Measurements from ENCODE around the gene RBBP8. TPM values are rescaled to one million over a fixed set of nuclear protein-coding genes. Genes with fewer than 3 reads are reported as not detected.

The RBBP8 gene
- total RNA-seq, 1 donor from 2014 or later, result 92.8 TPM

- Mint-ChIP-seq H3K36me3 (ENCODE audit: low read depth) (peaks cover 55% of the 10 kb centered on the region), H3K27ac (no peak overlapping the region), H3K4me3 (ENCODE audit: low read depth) (no peak overlapping the region), H3K4me1 (ENCODE audit: low read depth) (peaks cover 11% of the 10 kb centered on the region), H3K9me3 (no peaks in the 10 kb centered on the region), H3K27me3 (ENCODE audit: low read depth) (no peaks in the 10 kb centered on the region)
- intact Hi-C loops (cut with micrococcal nuclease), result no loop called here
- DNase-seq (ENCODE audit: low spot score), result no peak
These were observed 88.5 kb downstream of the RBBP8 start for GRCh38 chr18:23021623-23022022.

DNA sequence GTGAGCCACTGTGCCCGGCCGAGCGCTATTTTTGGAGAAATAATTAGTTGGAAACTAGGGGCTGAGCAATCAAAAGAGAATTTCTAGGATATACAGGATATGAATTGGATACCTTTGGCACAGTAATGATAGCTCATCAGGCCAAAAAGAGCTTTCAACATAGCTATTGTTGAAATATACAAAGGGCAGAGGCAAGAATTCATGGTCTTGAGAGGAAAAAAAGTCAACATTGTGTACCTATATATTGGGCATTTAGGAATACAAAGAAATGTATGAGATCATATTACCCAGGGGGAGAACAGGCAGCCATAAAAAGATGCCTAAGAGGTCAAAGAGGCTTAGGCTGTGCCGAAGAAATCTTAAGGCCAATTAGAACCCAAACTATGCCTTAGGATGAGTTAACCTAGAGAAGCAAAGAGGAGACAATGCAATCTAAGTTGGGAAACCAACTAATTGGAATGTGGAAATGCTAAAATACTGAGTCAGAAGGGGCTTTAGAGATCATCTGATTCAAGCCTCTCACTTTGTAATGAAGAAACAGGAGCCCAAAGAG lies 99.0 kb downstream of the RBBP8 start:
- Mint-ChIP-seq H3K27me3 (ENCODE audit: low read depth) (no peaks in the 10 kb centered on the region), H3K4me1 (ENCODE audit: low read depth) (peaks cover 23% of the 10 kb centered on the region), H3K36me3 (ENCODE audit: low read depth) (peaks cover 18% of the 10 kb centered on the region), H3K27ac (no peak overlapping the region), H3K9me3 (no peaks in the 10 kb centered on the region), H3K4me3 (ENCODE audit: low read depth) (no peak overlapping the region)
- no peak for DNase-seq (ENCODE audit: low spot score)
- intact Hi-C loops (cut with micrococcal nuclease), result no loop called here

- Mint-ChIP-seq H3K27ac (no peak overlapping the region), H3K9me3 (no peaks in the 10 kb centered on the region), H3K4me3 (ENCODE audit: low read depth) (no peak overlapping the region), H3K36me3 (ENCODE audit: low read depth) (peaks cover 8% of the 10 kb centered on the region), H3K4me1 (ENCODE audit: low read depth) (peaks cover 18% of the 10 kb centered on the region), H3K27me3 (ENCODE audit: low read depth) (no peaks in the 10 kb centered on the region)
- no peak for DNase-seq (ENCODE audit: low spot score)
- intact Hi-C loops (cut with micrococcal nuclease), result no loop called here
These were observed 99.9 kb downstream of the RBBP8 start for GRCh38 chr18:23033056-23033455.

DNA sequence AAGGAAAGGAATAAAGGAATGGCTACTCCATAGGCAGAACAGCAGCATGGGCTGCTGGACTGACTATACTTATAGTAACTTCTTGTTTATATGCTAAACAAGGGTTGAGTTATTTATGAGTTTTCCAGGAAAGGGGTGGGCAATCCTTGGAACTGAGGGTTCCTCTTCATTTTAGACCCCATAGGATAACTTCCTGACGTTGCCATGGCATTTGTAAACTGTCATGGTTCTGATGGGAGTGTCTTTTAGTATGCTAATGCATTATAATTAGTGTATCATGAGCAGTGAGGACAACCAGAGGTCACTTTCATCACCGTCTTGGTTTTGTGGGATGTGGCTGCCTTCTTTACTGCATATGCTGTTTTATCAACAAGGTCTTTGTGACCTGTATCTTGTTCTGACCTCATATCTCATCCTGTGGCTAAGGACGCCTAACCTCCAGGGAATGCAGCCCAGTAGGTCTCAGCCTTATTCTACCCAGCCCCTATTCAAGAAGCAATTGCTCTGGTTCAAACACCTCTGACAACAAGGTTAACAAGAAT lies 103.6 kb downstream of the RBBP8 start:
- H3K4me1 Mint-ChIP-seq (ENCODE audit: low read depth), result peaks cover 19% of the 10 kb centered on the region
- intact Hi-C loops (cut with micrococcal nuclease), result no loop called here
- no peak overlapping the region for H3K27ac Mint-ChIP-seq
- H3K36me3 Mint-ChIP-seq (ENCODE audit: low read depth), result no peaks in the 10 kb centered on the region
- no peak for DNase-seq (ENCODE audit: low spot score)
- H3K4me3 Mint-ChIP-seq (ENCODE audit: low read depth), result no peak overlapping the region
- no peaks in the 10 kb centered on the region for H3K9me3 Mint-ChIP-seq
- peaks cover 3% of the 10 kb centered on the region for H3K27me3 Mint-ChIP-seq (ENCODE audit: low read depth)

DNA sequence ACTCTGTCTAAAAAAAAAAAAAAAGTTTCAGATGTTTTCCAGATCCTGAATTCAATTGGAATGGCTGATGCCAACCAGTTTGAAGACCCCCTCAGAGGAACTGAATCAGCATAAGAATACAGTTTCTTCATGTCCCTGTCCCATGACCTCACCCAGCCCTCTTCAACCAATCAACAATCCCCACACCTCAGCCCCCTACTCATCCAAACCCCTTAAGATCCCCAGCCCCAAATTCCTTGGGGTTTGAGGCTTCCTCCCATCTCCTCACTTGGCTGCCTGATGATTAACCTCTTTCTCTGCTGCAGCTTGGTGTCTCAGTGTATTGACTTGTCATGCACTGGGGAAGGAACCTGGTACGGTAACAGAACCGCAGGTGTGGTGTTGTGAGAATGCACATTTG lies 104.5 kb downstream of the RBBP8 start:
- H3K4me3 Mint-ChIP-seq (ENCODE audit: low read depth), result no peak overlapping the region
- no peak overlapping the region for H3K27ac Mint-ChIP-seq
- DNase-seq (ENCODE audit: low spot score), result no peak
- H3K36me3 Mint-ChIP-seq (ENCODE audit: low read depth), result no peaks in the 10 kb centered on the region
- peaks cover 6% of the 10 kb centered on the region for H3K27me3 Mint-ChIP-seq (ENCODE audit: low read depth)
- intact Hi-C loops (cut with micrococcal nuclease), result no loop called here
- H3K9me3 Mint-ChIP-seq, result no peaks in the 10 kb centered on the region
- H3K4me1 Mint-ChIP-seq (ENCODE audit: low read depth), result peaks cover 13% of the 10 kb centered on the region

- intact Hi-C loops (cut with micrococcal nuclease), result no loop called here
- no peaks in the 10 kb centered on the region for H3K36me3 Mint-ChIP-seq (ENCODE audit: low read depth)
- H3K4me1 Mint-ChIP-seq (ENCODE audit: low read depth), result peaks cover 7% of the 10 kb centered on the region
- no peak for DNase-seq (ENCODE audit: low spot score)
- H3K27ac Mint-ChIP-seq, result no peak overlapping the region
- H3K4me3 Mint-ChIP-seq (ENCODE audit: low read depth), result no peak overlapping the region
- H3K9me3 Mint-ChIP-seq, result no peaks in the 10 kb centered on the region
- H3K27me3 Mint-ChIP-seq (ENCODE audit: low read depth), result peaks cover 11% of the 10 kb centered on the region
These were observed 105.6 kb downstream of the RBBP8 start for GRCh38 chr18:23038712-23039111.

DNA sequence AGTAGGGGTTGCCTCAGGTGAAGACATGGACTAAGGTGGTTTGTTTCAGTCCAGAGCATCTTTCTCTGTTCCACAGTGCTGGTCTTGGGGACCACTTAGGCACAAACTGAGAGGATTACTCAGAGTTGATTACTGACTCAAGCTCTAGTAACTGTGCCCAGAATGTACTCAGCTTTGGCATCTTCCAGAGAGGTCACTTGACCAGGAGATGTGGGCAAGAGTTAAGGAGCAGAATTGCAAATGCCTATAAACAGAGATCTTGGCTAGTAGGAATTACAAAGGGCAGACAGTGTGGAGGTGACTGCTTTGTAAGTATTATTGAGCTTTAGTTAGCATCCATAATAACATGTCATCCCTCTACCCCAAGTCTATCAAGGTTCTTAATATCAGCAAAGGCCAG lies 109.0 kb downstream of the RBBP8 start:
- no peaks in the 10 kb centered on the region for H3K9me3 Mint-ChIP-seq
- H3K36me3 Mint-ChIP-seq (ENCODE audit: low read depth), result no peaks in the 10 kb centered on the region
- DNase-seq (ENCODE audit: low spot score), result no peak
- intact Hi-C loops (cut with micrococcal nuclease), result no loop called here
- H3K27me3 Mint-ChIP-seq (ENCODE audit: low read depth), result peaks cover 16% of the 10 kb centered on the region
- H3K27ac Mint-ChIP-seq, result no peak overlapping the region
- H3K4me3 Mint-ChIP-seq (ENCODE audit: low read depth), result no peak overlapping the region
- peaks cover 6% of the 10 kb centered on the region for H3K4me1 Mint-ChIP-seq (ENCODE audit: low read depth)

DNA sequence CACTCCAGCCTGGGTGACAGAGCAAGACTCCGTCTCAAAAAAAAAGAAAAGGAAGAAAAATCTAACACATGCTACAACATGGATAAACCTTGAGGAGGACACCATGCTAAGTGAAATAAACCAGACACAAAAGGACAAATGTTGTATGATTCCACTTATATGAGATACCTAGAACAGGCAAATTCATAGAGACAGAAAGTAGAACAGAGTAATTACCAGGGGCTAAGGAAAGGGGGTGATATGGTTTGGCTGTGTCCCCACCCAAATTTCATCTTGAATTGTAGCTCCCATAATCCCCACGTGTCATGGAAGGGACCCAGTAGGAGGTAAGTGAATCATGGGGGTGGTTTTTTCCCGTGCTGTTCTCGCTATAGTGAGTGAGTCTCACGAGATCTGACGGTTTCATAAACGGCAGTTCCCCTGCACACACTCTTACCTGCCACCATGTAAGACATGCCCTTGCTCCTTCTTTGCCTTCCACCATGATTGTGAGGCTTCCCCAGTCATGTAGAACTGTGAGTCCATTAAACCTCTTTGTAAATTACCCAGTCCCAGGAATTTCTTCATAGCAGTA lies 110.8 kb downstream of the RBBP8 start:
- no peak for DNase-seq (ENCODE audit: low spot score)
- peaks cover 6% of the 10 kb centered on the region for H3K4me1 Mint-ChIP-seq (ENCODE audit: low read depth)
- no peak overlapping the region for H3K4me3 Mint-ChIP-seq (ENCODE audit: low read depth)
- no peaks in the 10 kb centered on the region for H3K36me3 Mint-ChIP-seq (ENCODE audit: low read depth)
- intact Hi-C loops (cut with micrococcal nuclease), result no loop called here
- peaks cover 16% of the 10 kb centered on the region for H3K27me3 Mint-ChIP-seq (ENCODE audit: low read depth)
- H3K9me3 Mint-ChIP-seq, result no peaks in the 10 kb centered on the region
- no peak overlapping the region for H3K27ac Mint-ChIP-seq

DNA sequence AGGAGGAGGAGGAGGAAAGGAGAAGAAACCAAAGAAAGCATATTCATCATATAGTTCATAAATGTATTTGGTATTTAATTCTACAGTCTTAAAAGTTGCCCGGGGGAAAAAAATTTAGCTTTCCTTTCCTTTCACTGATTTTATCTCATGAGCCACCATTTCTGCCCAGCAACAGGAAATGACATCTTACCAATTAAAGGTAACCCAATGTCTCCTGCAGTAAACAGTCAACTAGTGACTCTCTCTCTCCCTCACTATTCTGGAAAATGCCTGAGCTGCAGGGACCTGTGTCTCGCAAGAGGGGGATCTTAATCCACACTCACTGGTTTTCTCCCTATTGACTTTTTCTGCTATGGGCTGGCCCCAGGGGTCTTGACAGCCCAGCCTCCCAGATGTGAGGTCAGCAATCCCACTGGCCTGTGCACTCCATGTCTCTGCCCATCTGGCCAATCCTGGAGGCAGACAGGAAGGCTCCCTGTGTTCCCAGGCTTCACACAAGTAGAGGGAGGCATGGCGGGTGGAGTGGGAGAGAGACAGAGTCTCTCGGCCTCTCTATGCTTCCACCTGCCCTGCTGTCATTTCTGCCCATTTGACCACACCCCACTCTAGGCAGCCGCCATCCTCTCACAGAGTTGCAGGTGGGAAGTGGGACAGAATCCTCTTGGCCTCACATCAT lies 116.7 kb downstream of the RBBP8 start:
- H3K27me3 Mint-ChIP-seq (ENCODE audit: low read depth), result peaks cover 7% of the 10 kb centered on the region
- no peaks in the 10 kb centered on the region for H3K9me3 Mint-ChIP-seq
- H3K36me3 Mint-ChIP-seq (ENCODE audit: low read depth), result no peaks in the 10 kb centered on the region
- H3K27ac Mint-ChIP-seq, result peak overlapping the region; percentile 14
- H3K4me1 Mint-ChIP-seq (ENCODE audit: low read depth), result peaks cover 19% of the 10 kb centered on the region
- intact Hi-C loops (cut with micrococcal nuclease), result no loop called here
- DNase-seq (ENCODE audit: low spot score), result no peak
- no peak overlapping the region for H3K4me3 Mint-ChIP-seq (ENCODE audit: low read depth)

- H3K4me3 Mint-ChIP-seq (ENCODE audit: low read depth), result no peak overlapping the region
- H3K27me3 Mint-ChIP-seq (ENCODE audit: low read depth), result peaks cover 22% of the 10 kb centered on the region
- no peak overlapping the region for H3K27ac Mint-ChIP-seq
- no peak for DNase-seq (ENCODE audit: low spot score)
- no peaks in the 10 kb centered on the region for H3K9me3 Mint-ChIP-seq
- intact Hi-C loops (cut with micrococcal nuclease), result no loop called here
- peaks cover 16% of the 10 kb centered on the region for H3K4me1 Mint-ChIP-seq (ENCODE audit: low read depth)
- no peaks in the 10 kb centered on the region for H3K36me3 Mint-ChIP-seq (ENCODE audit: low read depth)
These were observed 120.8 kb downstream of the RBBP8 start for GRCh38 chr18:23053776-23054457.

- no peak overlapping the region for H3K27ac Mint-ChIP-seq
- intact Hi-C loops (cut with micrococcal nuclease), result no loop called here
- H3K9me3 Mint-ChIP-seq, result no peaks in the 10 kb centered on the region
These were observed 121.4 kb downstream of the RBBP8 start for GRCh38 chr18:23054553-23054952.

DNA sequence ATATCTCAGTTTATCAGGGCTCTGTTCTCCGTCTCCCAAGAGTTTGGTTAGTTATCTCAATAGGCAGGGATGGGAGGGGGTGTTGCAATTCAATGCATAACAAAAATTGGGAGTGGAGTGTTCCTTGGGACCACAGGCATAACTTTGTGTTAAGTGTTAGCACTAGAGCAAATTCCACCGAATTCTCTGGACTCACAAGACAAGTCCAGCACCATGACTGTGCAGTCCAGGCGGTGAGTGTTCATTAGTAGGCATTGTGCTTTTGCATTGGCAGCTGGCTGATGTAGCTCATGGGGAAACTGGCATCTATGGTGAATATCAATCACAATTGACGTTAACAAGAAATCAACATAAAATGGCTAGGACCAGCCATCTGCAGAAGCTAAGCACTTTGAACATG lies 123.2 kb downstream of the RBBP8 start:
- no peak overlapping the region for H3K27ac Mint-ChIP-seq
- H3K4me1 Mint-ChIP-seq (ENCODE audit: low read depth), result peaks cover 3% of the 10 kb centered on the region
- intact Hi-C loops (cut with micrococcal nuclease), result no loop called here
- H3K9me3 Mint-ChIP-seq, result no peaks in the 10 kb centered on the region
- no peak overlapping the region for H3K4me3 Mint-ChIP-seq (ENCODE audit: low read depth)
- H3K27me3 Mint-ChIP-seq (ENCODE audit: low read depth), result peaks cover 32% of the 10 kb centered on the region
- no peaks in the 10 kb centered on the region for H3K36me3 Mint-ChIP-seq (ENCODE audit: low read depth)
- DNase-seq (ENCODE audit: low spot score), result no peak

More at GRCh38 chr18:23054553-23054952, 121.4 kb downstream of the RBBP8 start:
- Mint-ChIP-seq H3K4me1 (ENCODE audit: low read depth) (peaks cover 12% of the 10 kb centered on the region), H3K27me3 (ENCODE audit: low read depth) (peaks cover 26% of the 10 kb centered on the region), H3K36me3 (ENCODE audit: low read depth) (no peaks in the 10 kb centered on the region), H3K4me3 (ENCODE audit: low read depth) (no peak overlapping the region)
- no peak for DNase-seq (ENCODE audit: low spot score)

GRCh38 chr18:23057096-23057495 lies 124.0 kb downstream of the RBBP8 start:
- peaks cover 3% of the 10 kb centered on the region for H3K4me1 Mint-ChIP-seq (ENCODE audit: low read depth)
- no peak overlapping the region for H3K27ac Mint-ChIP-seq
- intact Hi-C loops (cut with micrococcal nuclease), result no loop called here
- no peak for DNase-seq (ENCODE audit: low spot score)
- H3K9me3 Mint-ChIP-seq, result no peaks in the 10 kb centered on the region
- H3K4me3 Mint-ChIP-seq (ENCODE audit: low read depth), result no peak overlapping the region
- H3K27me3 Mint-ChIP-seq (ENCODE audit: low read depth), result peaks cover 31% of the 10 kb centered on the region
- no peaks in the 10 kb centered on the region for H3K36me3 Mint-ChIP-seq (ENCODE audit: low read depth)
